HG03139 (cell line): Measurements from ENCODE around the gene CYP3A4.
"Not testable (repeated sequence)": the region's sequence is repeated elsewhere in the genome, so short reads cannot be mapped to it uniquely, and the experiment has no call there.

Experiments used
- ATAC-seq: cut with Tn5 transposase; IDR thresholded peaks from one replicate; pipeline ENCODE4 v1.9.1; 2021; ENCODE audit not compliant: unreplicated experiment

CYP3A4 gene

GRCh38 chr7:99762680-99763327, 21.2 kb downstream of the CYP3A4 start:
- no peak for ATAC-seq

GRCh38 chr7:99755085-99755484, 28.9 kb downstream of the CYP3A4 start:
- ATAC-seq: no peak

- no peak for ATAC-seq
Observed at GRCh38 chr7:99752356-99752755, 31.6 kb downstream of the CYP3A4 start.

GRCh38 chr7:99751322-99752052, 32.5 kb downstream of the CYP3A4 start:
- ATAC-seq: not testable (repeated sequence)

GRCh38 chr7:99748846-99749579, 35.0 kb downstream of the CYP3A4 start:
- no peak for ATAC-seq

GRCh38 chr7:99746915-99747314, 37.1 kb downstream of the CYP3A4 start:
- ATAC-seq: not testable (repeated sequence)

GRCh38 chr7:99745395-99745794, 38.6 kb downstream of the CYP3A4 start:
- not testable (repeated sequence) for ATAC-seq

GRCh38 chr7:99742737-99743394, 41.1 kb downstream of the CYP3A4 start:
- no peak for ATAC-seq

GRCh38 chr7:99741441-99741795, 42.6 kb downstream of the CYP3A4 start:
- ATAC-seq: no peak

GRCh38 chr7:99740573-99741440, 43.2 kb downstream of the CYP3A4 start:
- ATAC-seq: no peak

GRCh38 chr7:99739699-99740572, 44.0 kb downstream of the CYP3A4 start:
- ATAC-seq: no peak

- no peak for ATAC-seq
Observed at GRCh38 chr7:99737726-99738125, 46.3 kb downstream of the CYP3A4 start.

GRCh38 chr7:99736667-99737066, 47.3 kb downstream of the CYP3A4 start:
- not testable (repeated sequence) for ATAC-seq

- no peak for ATAC-seq
Observed at GRCh38 chr7:99734987-99735386, 49.0 kb downstream of the CYP3A4 start, which contains the start of gene CYP3A7. CYP3A7 (minus strand) TSS chr7:99735196; CDS start chr7:99735093, 103 bp downstream.

GRCh38 chr7:99733448-99733847, 50.5 kb downstream of the CYP3A4 start:
- ATAC-seq: no peak

- ATAC-seq: no peak
Observed at GRCh38 chr7:99733003-99733402, 51.0 kb downstream of the CYP3A4 start.

GRCh38 chr7:99731638-99732374, 52.2 kb downstream of the CYP3A4 start:
- ATAC-seq: no peak

- no peak for ATAC-seq
Observed at GRCh38 chr7:99730992-99731391, 53.0 kb downstream of the CYP3A4 start.
